RWPE2 (cell line): ENCODE measurements around the gene CDK8.

Experiments used
- ATAC-seq: fragments of 200-7000 bp; cut with Tn5 transposase; 3 replicates; pipeline ENCODE4 v1.9.1; 2021; ENCODE audit warnings: low read depth
- DNase-seq: peaks from one replicate; pipeline ENCODE4 v3.0.0-alpha.2; 2020; ENCODE audit warnings: low spot score
- H3K27ac ChIP-seq: fragments of 450-650 bp; 2 replicates; pipeline ENCODE4 v1.5.1; 2017; ENCODE audit warnings: mild to moderate bottlenecking; ENCODE audit not compliant: poor library complexity, severe bottlenecking
- H3K27me3 ChIP-seq: fragments of 250-450 bp; sonication (Bioruptor Pico); 2 replicates; pipeline ENCODE4 v1.5.1; 2021; ENCODE audit warnings: mild to moderate bottlenecking, moderate library complexity; ENCODE audit not compliant: insufficient read depth, poor library complexity, severe bottlenecking
- H3K36me3 ChIP-seq: fragments of 250-450 bp; sonication (Bioruptor Pico); 2 replicates; pipeline ENCODE4 v1.5.1; 2020; ENCODE audit warnings: low read depth, mild to moderate bottlenecking, moderate library complexity
- H3K4me1 ChIP-seq: fragments of 250-450 bp; sonication (Bioruptor Pico); 2 replicates; pipeline ENCODE4 v1.5.1; 2021; ENCODE audit warnings: mild to moderate bottlenecking, moderate library complexity; ENCODE audit not compliant: insufficient read depth, poor library complexity, severe bottlenecking
- H3K4me3 ChIP-seq: fragments of 250-450 bp; sonication (Bioruptor Pico); 2 replicates; pipeline ENCODE4 v1.5.1; 2021; ENCODE audit warnings: mild to moderate bottlenecking, moderate library complexity; ENCODE audit not compliant: severe bottlenecking
- H3K9me3 ChIP-seq: fragments of 250-450 bp; sonication (Bioruptor Pico); 2 replicates; pipeline ENCODE4 v1.5.1; 2021; ENCODE audit warnings: mild to moderate bottlenecking, moderate library complexity; ENCODE audit not compliant: severe bottlenecking
- TF ChIP-seq, protein P1 (sequence below): fragments of 450-650 bp; IDR thresholded peaks from one replicate; pipeline ENCODE4 v1.5.1; 2017; ENCODE audit warnings: mild to moderate bottlenecking, moderate library complexity; ENCODE audit not compliant: poor library complexity, severe bottlenecking

The CDK8 gene

GRCh38 chr13:26435171-26435570 is 181.2 kb downstream of the CDK8 start:
- Histone ChIP-seq H3K27me3 (no peaks in the 10 kb centered on the region), H3K9me3 (peaks cover 5% of the 10 kb centered on the region), H3K36me3 (no peaks in the 10 kb centered on the region), H3K4me1 (no peaks in the 10 kb centered on the region), H3K4me3 (no peak overlapping the region), H3K27ac (no peak overlapping the region)
- DNase-seq: no peak
- ATAC-seq: no peak
- TF ChIP-seq, protein P1, sequence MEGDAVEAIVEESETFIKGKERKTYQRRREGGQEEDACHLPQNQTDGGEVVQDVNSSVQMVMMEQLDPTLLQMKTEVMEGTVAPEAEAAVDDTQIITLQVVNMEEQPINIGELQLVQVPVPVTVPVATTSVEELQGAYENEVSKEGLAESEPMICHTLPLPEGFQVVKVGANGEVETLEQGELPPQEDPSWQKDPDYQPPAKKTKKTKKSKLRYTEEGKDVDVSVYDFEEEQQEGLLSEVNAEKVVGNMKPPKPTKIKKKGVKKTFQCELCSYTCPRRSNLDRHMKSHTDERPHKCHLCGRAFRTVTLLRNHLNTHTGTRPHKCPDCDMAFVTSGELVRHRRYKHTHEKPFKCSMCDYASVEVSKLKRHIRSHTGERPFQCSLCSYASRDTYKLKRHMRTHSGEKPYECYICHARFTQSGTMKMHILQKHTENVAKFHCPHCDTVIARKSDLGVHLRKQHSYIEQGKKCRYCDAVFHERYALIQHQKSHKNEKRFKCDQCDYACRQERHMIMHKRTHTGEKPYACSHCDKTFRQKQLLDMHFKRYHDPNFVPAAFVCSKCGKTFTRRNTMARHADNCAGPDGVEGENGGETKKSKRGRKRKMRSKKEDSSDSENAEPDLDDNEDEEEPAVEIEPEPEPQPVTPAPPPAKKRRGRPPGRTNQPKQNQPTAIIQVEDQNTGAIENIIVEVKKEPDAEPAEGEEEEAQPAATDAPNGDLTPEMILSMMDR: no peak

GRCh38 chr13:26435646-26436045 is 181.7 kb downstream of the CDK8 start:
- no peak overlapping the region for H3K27ac ChIP-seq
- DNase-seq (no peak), ATAC-seq (no peak)
- no peaks in the 10 kb centered on the region for H3K36me3 ChIP-seq
- no peaks in the 10 kb centered on the region for H3K27me3 ChIP-seq
- peaks cover 5% of the 10 kb centered on the region for H3K9me3 ChIP-seq
- H3K4me3 ChIP-seq: no peak overlapping the region
- TF ChIP-seq, protein P1: no peak
- no peaks in the 10 kb centered on the region for H3K4me1 ChIP-seq

DNA sequence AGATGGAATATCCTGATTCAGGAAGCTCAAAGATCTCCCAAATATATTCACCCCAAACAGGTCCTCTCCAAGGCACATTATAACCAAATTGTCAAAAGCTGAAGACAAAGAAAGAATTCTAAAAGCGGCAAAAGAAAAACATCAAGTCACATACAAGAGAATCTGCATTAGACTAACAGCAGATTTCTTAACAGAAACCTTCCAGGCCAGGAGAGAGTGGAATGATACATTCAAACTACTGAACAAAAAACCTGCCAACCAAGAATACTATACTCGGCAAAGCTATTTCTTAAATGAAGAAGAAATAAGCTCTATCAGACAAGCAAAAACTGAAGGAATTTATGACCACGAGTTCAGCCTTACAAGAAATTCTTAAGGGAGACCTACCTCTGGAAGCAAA is 183.0 kb downstream of the CDK8 start:
- H3K27ac ChIP-seq: no peak overlapping the region
- no peaks in the 10 kb centered on the region for H3K4me1 ChIP-seq
- no peak overlapping the region for H3K4me3 ChIP-seq
- H3K36me3 ChIP-seq: no peaks in the 10 kb centered on the region
- H3K27me3 ChIP-seq: no peaks in the 10 kb centered on the region
- H3K9me3 ChIP-seq: peaks cover 5% of the 10 kb centered on the region
- ATAC-seq (no peak), DNase-seq (no peak)
- TF ChIP-seq, protein P1: no peak

DNA sequence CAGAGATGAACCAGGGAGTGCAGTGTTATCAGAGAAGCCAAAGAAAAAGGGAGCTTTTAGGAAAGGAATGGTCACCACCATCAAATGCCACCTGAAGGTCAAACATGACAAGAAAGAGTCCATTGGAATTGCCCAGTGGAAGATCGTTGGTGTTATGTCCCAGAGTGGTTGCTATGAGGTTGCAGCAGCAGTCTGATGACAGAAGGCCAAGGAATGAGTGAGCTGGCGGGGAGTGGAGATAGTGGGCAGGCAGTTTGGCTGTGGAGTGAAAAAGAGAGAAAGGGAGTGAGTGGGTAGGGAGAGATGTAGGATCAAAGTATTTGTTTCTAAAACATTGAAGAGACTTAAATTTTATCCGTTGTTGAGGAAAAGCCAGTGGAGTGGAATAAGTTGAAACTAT is 186.2 kb downstream of the CDK8 start:
- Histone ChIP-seq H3K4me1 (no peaks in the 10 kb centered on the region), H3K36me3 (no peaks in the 10 kb centered on the region), H3K27ac (no peak overlapping the region), H3K9me3 (peaks cover 5% of the 10 kb centered on the region), H3K4me3 (no peak overlapping the region), H3K27me3 (no peaks in the 10 kb centered on the region)
- DNase-seq (no peak), ATAC-seq (no peak)
- TF ChIP-seq, protein P1: no peak

DNA sequence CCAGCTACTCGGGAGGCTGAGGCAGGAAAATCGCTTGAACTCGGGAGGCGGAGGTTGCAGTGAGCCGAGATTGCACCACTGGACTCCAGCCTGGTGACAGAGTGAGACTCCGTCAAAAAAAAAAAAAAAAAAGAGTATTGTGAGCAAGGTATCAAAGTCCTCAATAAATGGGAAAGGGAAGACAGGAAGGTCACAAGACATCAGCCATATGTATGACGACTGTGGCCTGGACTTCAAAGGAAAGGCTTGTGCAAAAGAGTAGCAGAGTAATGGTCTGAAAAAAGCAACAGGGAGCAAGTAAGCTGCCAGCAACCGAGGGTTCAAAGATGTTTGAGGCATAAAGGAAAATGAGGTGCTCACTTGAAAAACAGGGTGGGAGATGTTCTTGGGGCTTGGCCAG is 187.5 kb downstream of the CDK8 start:
- DNase-seq (no peak), ATAC-seq (no peak)
- H3K27ac ChIP-seq: no peak overlapping the region
- TF ChIP-seq, protein P1: no peak
- H3K9me3 ChIP-seq: peaks cover 5% of the 10 kb centered on the region
- H3K4me1 ChIP-seq: no peaks in the 10 kb centered on the region
- no peaks in the 10 kb centered on the region for H3K27me3 ChIP-seq
- no peak overlapping the region for H3K4me3 ChIP-seq
- H3K36me3 ChIP-seq: no peaks in the 10 kb centered on the region
